GM19238 (cell line): ENCODE results near the gene FCRLB.
A peak's percentile ranks its signal among the peaks of the same experiment; 100 is the strongest.
"Not testable (repeated sequence)": the region's sequence is repeated elsewhere in the genome, so short reads cannot be mapped to it uniquely, and the experiment has no call there.

Experiments used
- DNase-seq: peaks from one replicate; pipeline ENCODE4 v3.0.0; 2011; ENCODE audit warnings: low spot score; ENCODE audit not compliant: insufficient read length

Gene FCRLB

DNA sequence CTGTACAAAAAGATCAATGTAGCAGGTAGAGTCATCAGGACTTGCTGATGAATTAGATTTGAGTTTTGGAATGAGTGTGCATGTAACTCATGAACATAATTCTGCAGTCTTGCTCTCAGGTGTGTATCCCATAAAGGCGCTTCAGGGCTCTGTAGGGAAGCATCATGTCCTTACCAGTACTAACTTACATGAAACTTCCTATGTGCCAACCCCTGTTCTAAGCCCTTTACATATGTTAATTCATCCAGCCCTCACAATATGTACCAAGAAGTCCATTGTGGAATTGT is 2.1 kb upstream of the FCRLB start:
- DNase-seq, result no peak

DNA sequence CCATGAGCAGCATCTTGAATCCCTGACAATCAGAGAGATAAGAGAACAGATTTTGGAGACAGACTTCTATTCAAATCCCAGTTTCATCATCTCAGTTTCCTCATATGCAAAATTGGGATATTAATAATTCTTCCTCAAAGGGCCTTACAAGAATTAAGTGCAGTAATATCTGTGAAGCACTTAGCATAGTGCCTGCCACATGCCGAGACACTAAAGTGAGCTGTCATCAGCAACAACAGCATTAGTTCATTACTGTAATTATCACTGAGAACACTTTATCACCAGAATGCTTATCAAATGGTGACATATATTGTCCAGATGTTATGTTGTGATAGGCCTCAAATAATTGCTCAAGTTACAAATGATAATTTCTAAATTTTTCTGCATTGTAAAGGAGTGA is 922 bp upstream of the FCRLB start:
- DNase-seq, result no peak

DNA sequence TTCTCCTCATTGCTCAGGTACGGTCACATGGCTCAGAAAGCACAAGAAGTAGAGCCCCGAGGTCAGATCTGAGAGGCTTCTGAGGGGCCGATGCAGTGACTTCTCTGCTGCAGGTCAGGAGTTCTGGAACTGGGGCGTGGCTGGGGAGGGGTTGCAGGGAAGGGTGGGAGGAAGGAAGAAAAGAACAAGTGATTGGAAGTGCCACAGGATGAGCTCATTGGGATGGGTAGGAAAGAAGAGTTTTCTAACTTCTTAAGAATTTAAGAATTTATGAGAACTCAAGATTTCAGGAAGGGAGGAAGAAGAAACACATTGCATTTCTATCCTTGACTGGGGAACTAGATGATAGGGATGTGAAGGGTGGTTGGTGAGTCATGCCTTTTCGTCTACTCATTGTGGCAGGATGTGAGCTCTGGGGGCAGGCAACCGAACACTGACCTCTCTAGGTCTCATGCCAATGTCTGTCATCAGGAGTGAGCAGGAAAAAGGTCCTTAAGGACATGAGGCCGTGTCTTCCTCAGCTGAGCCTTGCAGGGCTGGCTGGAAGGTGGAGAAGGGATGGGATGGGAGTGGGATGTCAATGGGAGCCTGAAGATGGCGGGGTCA is 497 bp downstream of the FCRLB start:
- DNase-seq, result no peak

DNA sequence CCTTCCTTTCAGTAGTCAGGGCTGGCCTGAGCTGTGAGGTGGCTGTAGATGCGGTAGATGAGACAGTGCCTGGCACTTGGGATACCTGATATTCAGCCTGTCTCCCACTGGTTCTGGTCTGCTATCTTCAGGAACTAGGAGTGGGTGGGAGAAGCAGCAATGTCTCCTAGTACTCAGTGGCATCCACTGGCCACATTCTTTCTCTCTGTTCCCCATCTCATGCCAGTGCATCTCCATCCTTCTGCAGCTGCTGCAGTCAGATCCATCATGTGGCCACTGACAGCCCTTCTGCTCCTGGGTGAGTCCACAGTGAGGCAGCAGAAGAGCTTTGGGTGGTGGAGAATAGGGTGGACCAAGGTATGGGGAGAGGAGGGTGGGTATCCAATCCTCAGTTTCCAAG is 1.1 kb downstream of the FCRLB start:
- no peak for DNase-seq

DNA sequence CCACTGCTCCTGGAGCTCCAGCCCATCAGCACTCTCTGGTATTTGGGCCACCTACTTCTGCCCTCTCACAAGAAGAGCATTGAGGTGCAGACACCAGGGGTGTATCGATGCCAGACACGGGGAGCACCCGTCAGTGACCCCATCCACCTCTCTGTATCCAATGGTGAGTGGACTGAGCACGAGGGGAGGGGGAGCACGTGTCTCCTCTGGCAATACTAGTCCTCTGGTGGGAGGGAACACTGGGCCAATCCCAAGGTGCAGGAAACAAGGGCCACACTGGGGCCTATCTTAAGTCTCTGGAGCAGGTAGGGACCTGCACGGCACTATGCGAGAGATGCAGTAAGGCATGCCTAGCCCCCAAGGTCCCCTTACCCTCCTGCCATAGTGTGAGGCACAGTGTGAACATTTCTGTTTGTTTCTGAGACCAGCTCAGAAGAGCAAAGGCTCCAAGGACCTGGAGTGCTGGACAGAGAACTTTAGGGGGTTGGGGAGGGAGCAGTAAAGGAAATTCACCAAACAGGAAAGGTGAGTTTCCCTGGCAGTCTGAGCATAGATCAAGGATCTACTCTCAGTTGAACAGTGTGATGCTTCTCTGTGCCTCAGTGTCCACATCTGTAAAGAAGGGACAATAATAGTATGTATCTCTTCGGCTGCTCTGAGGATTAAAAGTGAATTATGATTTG is 2.3 kb downstream of the FCRLB start:
- no peak for DNase-seq

DNA sequence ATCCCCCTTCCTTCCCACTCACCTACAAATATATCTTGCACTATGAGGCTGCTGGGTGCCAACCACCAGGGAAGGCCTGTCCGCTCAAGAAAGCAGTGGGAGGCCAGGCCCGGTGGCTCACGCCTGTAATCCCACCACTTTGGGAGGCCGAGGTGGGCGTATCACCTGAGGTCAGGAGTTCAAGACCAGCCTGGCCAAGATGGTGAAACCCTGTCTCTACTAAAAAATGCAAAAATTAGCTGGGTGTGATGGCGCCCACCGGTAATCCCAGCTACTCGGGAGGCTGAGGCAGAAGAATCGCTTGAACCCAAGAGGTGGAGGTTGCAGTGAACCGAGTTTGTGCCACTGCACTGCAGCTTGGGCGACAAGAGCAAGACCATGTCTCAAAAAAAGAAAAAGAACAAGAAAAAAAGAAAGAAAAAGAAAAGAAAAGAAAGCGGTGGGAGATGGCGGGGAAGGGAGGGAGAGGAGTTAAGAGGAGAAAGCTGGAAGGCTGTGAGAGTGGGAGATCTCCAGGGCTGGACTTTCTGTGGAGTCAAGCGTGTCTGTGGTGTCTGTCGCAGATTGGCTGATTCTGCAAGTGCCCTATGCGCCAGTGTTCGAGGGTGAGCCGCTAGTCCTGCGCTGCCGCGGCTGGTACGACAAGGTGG is 4.0 kb downstream of the FCRLB start:
- DNase-seq, result not testable (repeated sequence)

DNA sequence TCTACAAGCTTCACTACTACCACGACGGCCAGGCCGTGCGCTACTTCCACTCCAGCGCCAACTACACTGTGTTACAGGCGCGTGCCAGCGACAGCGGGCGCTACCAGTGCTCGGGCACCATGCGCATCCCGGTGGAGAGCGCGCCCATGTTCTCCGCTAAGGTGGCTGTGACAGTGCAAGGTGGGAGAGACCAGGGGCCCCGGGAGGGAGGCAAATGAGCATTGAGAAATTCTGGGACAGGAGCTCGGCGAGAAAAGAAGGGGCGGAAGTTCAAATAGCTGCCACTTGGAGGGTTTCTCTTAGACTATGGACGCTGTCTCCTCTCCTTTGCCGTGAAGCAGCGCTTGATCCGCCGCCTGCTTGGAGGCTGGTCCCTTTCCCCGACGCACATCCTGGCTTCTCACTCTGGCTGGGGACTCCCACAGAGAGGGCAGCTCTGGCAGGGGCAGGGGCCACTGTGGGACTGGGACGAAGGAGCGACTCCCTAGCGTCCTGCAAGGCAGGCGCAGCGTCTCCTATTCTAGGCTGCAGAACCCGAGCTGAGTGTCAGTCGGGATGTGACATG is 4.6 kb downstream of the FCRLB start:
- no peak for DNase-seq

DNA sequence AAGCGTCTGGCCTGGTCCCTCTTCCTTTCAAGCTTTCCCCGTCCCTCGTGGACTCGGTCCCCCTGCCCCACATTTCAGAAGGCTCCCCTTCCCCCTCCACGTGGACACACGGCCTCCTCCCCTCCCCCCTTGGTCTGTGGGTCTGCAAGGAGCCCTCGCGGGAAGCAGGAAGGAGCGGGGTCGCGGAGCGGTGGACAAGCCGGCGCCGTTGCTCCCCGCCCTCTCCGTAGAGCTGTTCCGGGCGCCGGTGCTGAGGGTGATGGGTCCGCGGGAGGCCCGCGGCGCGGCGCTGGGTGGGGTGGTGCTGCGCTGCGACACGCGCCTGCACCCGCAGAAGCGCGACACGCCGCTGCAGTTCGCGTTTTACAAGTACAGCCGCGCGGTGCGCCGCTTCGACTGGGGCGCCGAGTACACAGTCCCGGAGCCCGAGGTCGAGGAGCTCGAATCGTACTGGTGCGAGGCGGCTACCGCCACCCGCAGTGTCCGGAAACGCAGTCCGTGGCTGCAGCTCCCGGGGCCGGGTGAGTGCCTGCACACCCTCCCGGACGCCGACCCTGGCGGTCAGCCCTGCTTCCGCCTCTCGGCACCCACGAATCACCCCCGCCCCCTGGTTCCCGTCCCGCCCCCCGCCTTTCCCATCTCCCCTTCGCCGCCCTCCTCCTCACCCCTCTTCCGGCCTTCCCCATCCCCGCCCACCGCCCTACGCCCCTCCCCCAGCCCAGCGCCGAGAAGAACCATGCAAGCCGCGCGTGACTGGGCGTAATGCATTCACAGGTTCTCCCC is 5.3 kb downstream of the FCRLB start:
- peak; percentile 67 for DNase-seq

DNA sequence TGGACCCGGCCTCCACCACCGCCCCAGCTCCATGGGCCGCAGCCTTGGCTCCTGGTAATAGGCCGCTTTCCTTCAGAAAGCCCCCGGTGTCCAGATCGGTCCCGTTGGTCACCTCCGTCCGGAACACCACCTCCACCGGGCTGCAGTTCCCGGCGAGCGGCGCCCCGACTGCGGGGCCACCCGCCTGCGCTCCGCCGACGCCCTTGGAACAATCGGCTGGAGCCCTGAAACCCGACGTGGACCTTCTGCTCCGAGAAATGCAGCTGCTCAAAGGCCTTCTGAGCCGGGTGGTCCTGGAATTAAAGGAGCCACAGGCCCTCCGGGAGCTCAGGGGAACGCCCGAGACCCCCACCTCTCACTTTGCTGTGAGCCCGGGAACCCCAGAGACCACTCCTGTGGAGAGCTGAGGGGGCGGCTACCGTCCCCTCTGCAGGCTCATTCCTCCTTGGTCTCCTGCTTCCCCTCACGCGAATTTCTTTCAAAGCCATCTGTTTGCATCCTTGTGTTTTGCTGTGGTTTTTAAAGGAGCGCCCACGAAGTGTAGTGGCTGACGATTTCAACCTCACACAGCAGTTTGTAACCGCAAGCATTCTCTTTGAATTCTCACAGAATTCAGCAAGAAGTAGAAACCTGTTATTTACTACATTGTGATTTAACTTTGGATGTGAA is 6.0 kb downstream of the FCRLB start:
- no peak for DNase-seq

DNA sequence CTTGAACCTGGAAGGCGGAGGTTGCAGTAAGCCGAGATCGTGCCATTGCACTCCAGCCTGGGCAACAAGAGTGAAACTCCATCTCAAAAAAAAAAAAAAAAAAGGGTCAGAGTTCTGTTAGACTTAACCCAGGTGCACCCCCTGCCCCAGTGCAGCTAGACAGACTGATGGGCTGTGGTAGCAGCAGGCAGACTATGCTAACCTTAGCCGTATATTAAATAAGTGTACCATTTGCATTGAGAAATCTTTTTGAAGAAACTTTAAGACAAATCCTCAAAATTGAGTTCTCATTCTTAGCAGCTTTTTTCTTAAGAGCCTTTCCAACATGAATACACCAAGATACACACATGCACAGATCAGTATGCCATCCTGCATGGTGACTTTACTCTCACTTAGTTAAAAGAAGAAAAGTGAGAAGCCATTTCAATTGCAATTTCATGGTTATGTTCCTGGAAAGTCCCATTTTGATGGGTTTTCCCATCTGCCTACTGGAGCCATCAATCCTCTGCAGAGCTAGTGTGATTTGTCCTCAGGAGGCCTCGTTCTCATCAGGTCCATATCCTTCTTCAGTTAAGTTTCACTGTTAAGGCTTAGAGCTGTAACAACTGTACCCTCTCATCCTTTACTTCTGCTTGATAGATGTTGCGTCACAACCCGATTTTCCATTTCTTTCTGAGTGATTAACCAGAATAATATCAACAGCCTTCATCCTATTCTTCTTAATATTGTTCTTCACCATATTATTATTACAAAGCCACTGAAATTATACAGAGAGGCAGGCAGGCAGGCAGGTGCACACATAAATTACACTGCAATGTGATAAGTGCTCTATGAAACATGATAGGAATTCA is 7.3 kb downstream of the FCRLB start:
- DNase-seq, result no peak

DNA sequence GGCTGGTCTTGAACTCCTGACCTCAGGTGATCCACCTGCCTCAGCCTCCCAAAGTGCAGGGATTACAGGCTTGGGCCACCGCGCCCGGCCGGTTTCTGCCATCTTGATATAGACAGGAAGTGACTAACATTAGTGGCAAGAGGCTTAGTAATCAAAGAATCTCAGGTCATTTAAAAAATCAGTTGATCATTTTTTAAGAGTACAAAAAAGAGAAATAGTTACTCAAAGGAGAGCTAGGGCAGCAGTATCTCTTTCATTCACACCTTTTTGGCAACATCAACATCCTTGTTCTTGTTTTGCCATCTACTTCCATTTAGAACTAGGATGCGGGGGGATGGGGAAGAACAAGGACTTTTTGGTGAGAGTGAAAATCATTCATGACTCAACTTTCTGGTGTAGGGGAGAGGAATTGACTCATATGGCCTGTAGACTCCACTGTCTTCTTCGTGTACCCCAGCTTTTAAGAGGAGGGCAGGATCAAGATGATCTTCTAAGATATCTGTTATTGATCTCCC is 8.8 kb downstream of the FCRLB start:
- DNase-seq, result no peak

DNA sequence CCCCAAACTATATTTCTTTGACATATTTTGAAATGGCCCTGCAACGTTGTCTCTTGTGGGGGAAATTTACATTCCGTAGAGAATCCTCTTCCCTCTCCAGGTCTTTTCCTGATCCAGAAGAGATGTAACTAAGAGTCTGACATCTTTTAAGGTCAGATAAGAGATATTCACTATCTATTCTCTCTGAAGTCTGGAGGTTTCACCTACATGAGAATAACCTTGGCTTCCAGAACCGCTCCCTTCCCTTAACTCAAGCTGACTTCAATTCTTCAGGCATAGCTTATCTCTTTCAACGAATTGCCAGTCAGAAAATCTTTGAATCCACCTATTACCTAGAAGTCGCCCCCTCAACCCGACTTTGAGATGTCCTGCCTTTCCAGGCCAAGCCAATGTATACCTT is 9.9 kb downstream of the FCRLB start:
- no peak for DNase-seq

DNA sequence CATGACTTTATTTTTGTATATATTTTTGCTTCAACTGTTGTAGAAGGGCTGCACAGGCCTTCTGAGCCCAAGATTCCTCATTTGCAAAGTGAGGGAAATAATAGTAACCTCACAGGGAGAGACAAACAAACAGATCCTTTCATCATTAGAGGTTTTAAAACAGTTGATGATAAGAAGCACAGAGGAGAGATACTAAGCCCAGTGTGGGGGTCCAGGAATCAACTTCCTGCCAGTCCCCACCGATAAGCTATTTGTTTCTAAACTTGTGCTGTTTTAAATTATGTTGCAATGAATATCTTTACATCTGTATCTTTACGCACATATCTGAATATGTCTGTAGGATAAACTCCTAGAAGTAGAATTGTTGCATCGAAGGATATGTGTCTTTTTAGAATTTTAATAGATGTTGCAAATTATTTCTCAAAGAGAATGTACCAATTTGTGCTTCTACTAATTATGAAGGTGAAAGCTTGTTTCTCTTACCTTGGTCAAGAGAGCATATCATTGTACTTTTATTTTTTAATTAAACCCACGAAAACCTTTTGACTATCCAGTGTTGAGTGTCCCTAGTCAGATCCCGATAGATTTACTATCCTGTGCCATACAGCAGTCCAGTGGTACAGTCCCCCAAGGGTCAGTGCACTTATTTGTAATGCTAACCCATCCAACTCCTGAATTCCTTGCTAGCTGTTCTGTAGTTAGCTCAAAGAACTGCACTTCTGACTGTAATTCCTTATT is 10.8 kb downstream of the FCRLB start:
- no peak for DNase-seq

DNA sequence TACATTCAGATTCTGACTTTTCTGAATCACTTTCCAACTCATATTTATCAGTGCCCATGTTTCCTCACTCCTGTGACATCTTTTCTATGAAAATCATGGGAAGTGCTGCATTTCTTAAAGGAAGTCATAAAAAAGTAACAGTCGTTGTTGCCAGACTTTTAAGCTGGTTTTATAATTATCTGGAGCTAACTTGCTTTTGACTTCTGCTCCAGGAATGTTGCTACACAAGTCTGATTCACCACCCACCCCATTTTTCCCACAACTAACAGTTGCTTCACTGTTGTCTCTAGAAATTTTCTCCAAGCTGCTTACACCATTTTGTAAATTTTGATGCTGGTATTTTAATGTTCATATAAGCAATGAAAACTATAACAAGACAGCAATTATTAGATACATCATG is 12.2 kb downstream of the FCRLB start:
- no peak for DNase-seq

DNA sequence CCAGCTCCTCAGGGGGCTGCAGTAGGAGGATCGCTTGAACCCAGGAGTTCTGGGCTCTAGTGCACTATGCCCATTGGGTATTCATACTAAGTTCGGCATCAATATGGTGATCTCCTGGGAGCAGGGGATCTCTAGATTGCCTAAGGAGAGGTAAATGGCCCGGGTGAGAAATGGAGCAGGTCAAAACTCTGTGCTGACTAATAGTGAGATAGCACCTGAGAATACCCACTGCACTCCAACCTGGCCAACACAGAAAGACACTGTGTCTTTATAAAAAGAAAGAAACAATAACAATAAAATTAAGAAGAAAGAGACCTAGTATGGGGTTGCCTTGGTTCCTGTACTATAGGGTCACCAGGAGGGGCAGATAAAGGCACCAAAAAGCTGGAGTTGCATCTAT is 14.5 kb downstream of the FCRLB start:
- no peak for DNase-seq

DNA sequence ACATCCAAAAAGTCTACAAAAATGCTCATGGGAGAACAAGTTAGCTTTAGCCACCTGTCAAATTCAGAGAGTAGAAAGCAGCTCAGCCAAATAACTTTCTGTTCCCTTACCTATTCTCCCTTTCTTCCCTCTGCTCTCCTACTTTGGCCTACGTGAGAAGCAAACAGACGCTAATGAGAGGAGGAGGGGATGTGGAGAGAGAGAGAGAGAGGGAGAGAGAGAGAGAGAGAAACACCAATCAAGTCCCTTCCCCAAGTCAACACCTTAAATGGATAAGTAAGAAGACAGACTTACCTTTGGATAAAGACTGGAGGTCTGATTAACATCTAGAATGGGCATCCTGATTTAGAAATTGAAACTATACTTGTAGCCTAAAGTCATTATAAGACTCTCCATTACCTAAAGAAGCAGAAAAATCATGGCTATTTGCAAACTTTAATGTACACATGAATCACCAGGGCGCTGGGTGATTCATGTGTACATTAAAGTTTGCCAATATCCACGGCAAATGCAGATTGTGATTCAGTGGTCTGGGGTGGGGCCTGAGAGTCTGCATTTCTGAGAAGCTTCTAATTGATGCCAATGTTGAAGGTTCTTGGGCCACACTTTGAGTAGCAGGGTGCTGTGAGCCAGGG is 15.1 kb downstream of the FCRLB start:
- no peak for DNase-seq

DNA sequence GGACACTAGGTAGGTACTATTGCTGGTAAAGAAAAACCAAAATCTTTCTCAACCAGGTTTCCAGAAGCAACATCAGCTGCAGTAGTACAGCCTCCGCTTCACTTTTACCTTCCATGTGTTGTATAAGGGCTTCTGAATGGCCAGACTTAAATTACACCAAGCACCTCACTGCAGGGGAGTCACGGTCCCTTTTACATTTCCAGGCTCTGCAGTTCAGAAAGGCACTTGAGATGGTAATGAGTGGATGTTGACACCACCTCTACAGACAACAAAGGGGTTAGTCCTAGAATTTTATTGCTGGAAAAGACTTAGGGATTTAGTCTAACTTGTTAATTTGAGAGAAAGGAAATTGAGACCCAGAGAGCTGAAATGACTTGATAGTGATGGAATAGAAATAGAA is 16.3 kb downstream of the FCRLB start:
- DNase-seq, result no peak

DNA sequence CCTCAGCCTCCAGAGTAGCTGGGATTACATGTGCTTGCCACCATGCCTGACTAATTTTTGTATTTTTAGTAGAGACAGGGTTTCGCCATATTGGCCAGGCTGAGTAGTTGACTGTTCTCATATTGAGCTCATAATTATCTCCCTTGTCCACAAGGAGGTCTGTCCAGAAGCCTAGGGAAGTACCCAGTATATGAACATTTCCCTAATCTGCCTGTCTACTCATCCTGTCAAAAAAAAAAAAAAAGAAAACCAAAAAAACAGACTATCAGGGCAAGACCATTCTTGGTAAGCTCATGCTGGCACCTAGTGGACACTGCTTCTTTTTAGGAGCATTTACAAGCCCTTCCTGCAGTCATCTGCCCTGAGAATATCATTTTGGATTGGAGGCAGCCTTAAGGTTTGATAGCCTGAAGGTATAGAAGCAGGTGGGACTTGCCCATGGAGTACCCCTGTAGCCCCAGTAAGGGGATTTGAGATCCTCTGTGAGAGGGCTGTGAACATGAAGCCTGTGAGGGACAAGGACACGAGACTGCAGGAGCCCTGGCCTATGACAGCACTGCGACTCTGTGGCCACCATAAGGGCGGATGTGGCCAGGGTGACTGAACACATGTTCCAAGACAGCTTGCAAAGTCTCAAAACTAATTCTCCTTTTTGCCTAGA is 17.4 kb downstream of the FCRLB start:
- DNase-seq, result no peak
